Measurements from ENCODE around the gene TRIP10.

DNA sequence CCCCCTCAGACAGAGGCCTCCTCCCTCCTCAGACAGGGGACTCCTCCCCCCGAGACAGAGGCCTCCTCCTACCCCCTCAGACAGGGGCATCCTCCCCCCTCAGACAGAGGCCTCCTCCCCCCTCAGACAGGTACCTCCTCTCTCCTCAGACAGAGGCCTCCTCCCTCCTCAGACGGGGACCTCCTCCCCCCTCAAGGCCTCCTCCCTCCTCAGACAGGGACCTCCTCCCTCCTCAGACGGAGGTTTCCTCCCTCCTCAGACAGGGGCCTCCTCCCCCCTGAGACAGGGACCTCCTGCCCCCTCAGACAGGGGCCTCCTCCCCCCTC is 32.9 kb upstream of the TRIP10 start:
- TF ChIP-seq POLR2AphosphoS5 (IDR thresholded peaks at IDR 0.05) (no peak), POLR2A (IDR thresholded peaks at IDR 0.05) (no peak)
- TF ChIP-seq, protein P1, sequence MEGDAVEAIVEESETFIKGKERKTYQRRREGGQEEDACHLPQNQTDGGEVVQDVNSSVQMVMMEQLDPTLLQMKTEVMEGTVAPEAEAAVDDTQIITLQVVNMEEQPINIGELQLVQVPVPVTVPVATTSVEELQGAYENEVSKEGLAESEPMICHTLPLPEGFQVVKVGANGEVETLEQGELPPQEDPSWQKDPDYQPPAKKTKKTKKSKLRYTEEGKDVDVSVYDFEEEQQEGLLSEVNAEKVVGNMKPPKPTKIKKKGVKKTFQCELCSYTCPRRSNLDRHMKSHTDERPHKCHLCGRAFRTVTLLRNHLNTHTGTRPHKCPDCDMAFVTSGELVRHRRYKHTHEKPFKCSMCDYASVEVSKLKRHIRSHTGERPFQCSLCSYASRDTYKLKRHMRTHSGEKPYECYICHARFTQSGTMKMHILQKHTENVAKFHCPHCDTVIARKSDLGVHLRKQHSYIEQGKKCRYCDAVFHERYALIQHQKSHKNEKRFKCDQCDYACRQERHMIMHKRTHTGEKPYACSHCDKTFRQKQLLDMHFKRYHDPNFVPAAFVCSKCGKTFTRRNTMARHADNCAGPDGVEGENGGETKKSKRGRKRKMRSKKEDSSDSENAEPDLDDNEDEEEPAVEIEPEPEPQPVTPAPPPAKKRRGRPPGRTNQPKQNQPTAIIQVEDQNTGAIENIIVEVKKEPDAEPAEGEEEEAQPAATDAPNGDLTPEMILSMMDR (IDR thresholded peaks at IDR 0.05) = no peak

Measured in gastroesophageal sphincter (tissue), 3 donors.